B cell (primary cell): Measurements from ENCODE around the gene KBTBD13. TPM values are rescaled to one million over a fixed set of nuclear protein-coding genes. Genes with fewer than 3 reads are reported as not detected.

ENCODE experiments used
- ATAC-seq: fragments of 200-7000 bp; cut with Tn5 transposase; one replicate; pipeline ENCODE4 v1.10.0; 2021; ENCODE audit warnings: low read depth, mild to moderate bottlenecking, moderate number of reproducible peaks, moderate library complexity
- CTCF ChIA-PET: fragments of 350-600 bp; sonication (Branson Sonifier 250); formaldehyde crosslinking; loops from one replicate; lab custom pipeline; 2021; ENCODE audit warnings: antibody characterized with exemption, inconsistent platforms; lab: Charles Lee
- POLR2A ChIA-PET: fragments of 350-600 bp; sonication (Branson Sonifier 250); formaldehyde crosslinking; loops from one replicate; lab custom pipeline; 2021; ENCODE audit warnings: antibody characterized with exemption; lab: Charles Lee
- DNase-seq: peaks from one replicate; pipeline ENCODE4 v3.0.0; 2013
- H2AFZ ChIP-seq: 2 replicates; pipeline ENCODE4 v1.6.1; 2012; ENCODE audit warnings: mild to moderate bottlenecking, low read depth, low read length; ENCODE audit not compliant: insufficient read depth, poor library complexity, severe bottlenecking
- H3K27ac ChIP-seq, 2 donors: 1 replicate in 1 of 2; 2 replicates in 1 of 2; pipeline ENCODE4 v1.5.1; 2012 to 2013; ENCODE audit warnings: low read length in 2 of 2, mild to moderate bottlenecking in 2 of 2, moderate library complexity in 1 of 2
- H3K27me3 ChIP-seq, 4 experiments: fragments of 200-600 bp in 1 of 4; sonication (generic) in 1 of 4; replicated peaks in 1 of 4; 1 replicate in 2 of 4; 2 replicates in 2 of 4; pipeline versions ENCODE4 v1.6.1 to v1.7.0; 2013 to 2016; ENCODE audit warnings: low read length in 3 of 4, mild to moderate bottlenecking in 2 of 4, mixed read lengths in 1 of 4, moderate library complexity in 1 of 4; ENCODE audit not compliant: insufficient read depth in 4 of 4, control insufficient read depth in 3 of 4; ENCODE audit errors: control extremely low read depth in 1 of 4
- H3K36me3 ChIP-seq, 2 experiments: replicated peaks in 1 of 2; 1 replicate in 1 of 2; 2 replicates in 1 of 2; pipeline versions ENCODE4 v1.6.1 to v1.7.1; 2013; ENCODE audit warnings: low read length in 1 of 2; ENCODE audit not compliant: insufficient read depth in 2 of 2, control insufficient read depth in 1 of 2; ENCODE audit errors: control extremely low read depth in 1 of 2, extremely low read depth in 1 of 2
- H3K4me1 ChIP-seq, 2 donors: fragments of 200-600 bp in 1 of 2; sonication (generic) in 1 of 2; 1 replicate in 1 of 2; 2 replicates in 1 of 2; pipeline versions ENCODE4 v1.5.1 to v1.6.1; 2013 to 2017; ENCODE audit warnings: low read length in 2 of 2; ENCODE audit not compliant: control insufficient read depth in 2 of 2, insufficient read depth in 2 of 2
- H3K4me2 ChIP-seq: replicated peaks from 2 replicates; pipeline ENCODE3; 2012; ENCODE audit warnings: mild to moderate bottlenecking, low read depth, low read length; ENCODE audit not compliant: poor library complexity, severe bottlenecking
- H3K4me3 ChIP-seq, 5 experiments: fragments of 200-600 bp in 1 of 5; sonication (generic) in 1 of 5; 1 replicate in 3 of 5; 2 replicates in 2 of 5; pipeline versions ENCODE4 v1.5.1 to v1.7.0; 2011 to 2016; ENCODE audit warnings: low read length in 4 of 5, mild to moderate bottlenecking in 4 of 5, low read depth in 2 of 5, control low read depth in 1 of 5, moderate library complexity in 1 of 5; ENCODE audit not compliant: insufficient read depth in 1 of 5; ENCODE audit errors: control extremely low read depth in 1 of 5, extremely low read depth in 1 of 5
- H3K79me2 ChIP-seq: fragments of 200-600 bp; sonication (generic); one replicate; pipeline ENCODE4 v1.6.0; 2016; ENCODE audit warnings: low read length; ENCODE audit not compliant: control insufficient read depth, insufficient read depth
- H3K9ac ChIP-seq: fragments of 200-600 bp; sonication (generic); 2 replicates; pipeline ENCODE4 v1.6.1; 2017; ENCODE audit warnings: mild to moderate bottlenecking, low read length, moderate library complexity
- H3K9me3 ChIP-seq, 3 donors: one replicate each; pipeline versions ENCODE4 v1.6.1 to v1.7.1; 2013; ENCODE audit warnings: low read length in 2 of 3; ENCODE audit not compliant: control insufficient read depth in 2 of 3, insufficient read depth in 1 of 3; ENCODE audit errors: control extremely low read depth in 1 of 3
- H4K20me1 ChIP-seq: 2 replicates; pipeline ENCODE4 v1.6.0; 2012; ENCODE audit warnings: mild to moderate bottlenecking, low read length; ENCODE audit not compliant: insufficient read depth, control insufficient read depth, poor library complexity, severe bottlenecking
- H3K27ac Mint-ChIP-seq: one replicate; pipeline ENCODE4 v1.8.0; 2021; ENCODE audit warnings: mixed read lengths
- H3K27me3 Mint-ChIP-seq: one replicate; pipeline ENCODE4 v1.8.0; 2021; ENCODE audit warnings: mixed read lengths
- H3K4me1 Mint-ChIP-seq: one replicate; pipeline ENCODE4 v1.8.0; 2021; ENCODE audit warnings: mixed read lengths
- H3K4me3 Mint-ChIP-seq: one replicate; pipeline ENCODE4 v1.8.0; 2021; ENCODE audit warnings: mixed read lengths
- H3K9me3 Mint-ChIP-seq: one replicate; pipeline ENCODE4 v1.8.0; 2022; ENCODE audit warnings: mixed read lengths; ENCODE audit not compliant: insufficient read depth
- CTCF ChIP-seq: fragments of 200-600 bp; IDR thresholded peaks from one replicate; pipeline ENCODE4 v1.8.0; 2022; ENCODE audit warnings: antibody characterized with exemption, mild to moderate bottlenecking
- EZH2 ChIP-seq: IDR thresholded peaks from 2 replicates; pipeline ENCODE4 v1.6.1; 2012; ENCODE audit warnings: borderline replicate concordance, low read depth, mild to moderate bottlenecking, moderate library complexity, low read length; ENCODE audit not compliant: insufficient read depth, poor library complexity, severe bottlenecking
- WGBS: methylation state at CpG from one replicate; pipeline ENCODE4 v1.1.5; 2013; ENCODE audit warnings: missing lambda C conversion rate; ENCODE audit not compliant: insufficient coverage; 5-methylcytosine and 5-hydroxymethylcytosine counted together
- intact Hi-C: fragments of 100-400 bp; cut with micrococcal nuclease; formaldehyde crosslinking; loops from one replicate; pipeline ENCODE4 v1.10.0; 2022
- polyA plus RNA-seq: library from polyadenylated mRNA; depleted of rRNA; stranded (reverse); fragments of >200 nt; gene quantifications from 2 replicates; pipeline ENCODE4 v1.2.3, GENCODE V29; 2012
- total RNA-seq, 2 donors: library from RNA; stranded (reverse); fragments of 120-200 nt in 1 of 2; gene quantifications; 1 replicate in 1 of 2; 2 replicates in 1 of 2; pipeline versions ENCODE4 v1.2.3 to v1.2.4, GENCODE V29; 2013 to 2022

KBTBD13 gene
- total and polyA plus RNA-seq, 2 donors (not counting 1 experiment from before 2014, with no cell fraction given), result not detected

DNA sequence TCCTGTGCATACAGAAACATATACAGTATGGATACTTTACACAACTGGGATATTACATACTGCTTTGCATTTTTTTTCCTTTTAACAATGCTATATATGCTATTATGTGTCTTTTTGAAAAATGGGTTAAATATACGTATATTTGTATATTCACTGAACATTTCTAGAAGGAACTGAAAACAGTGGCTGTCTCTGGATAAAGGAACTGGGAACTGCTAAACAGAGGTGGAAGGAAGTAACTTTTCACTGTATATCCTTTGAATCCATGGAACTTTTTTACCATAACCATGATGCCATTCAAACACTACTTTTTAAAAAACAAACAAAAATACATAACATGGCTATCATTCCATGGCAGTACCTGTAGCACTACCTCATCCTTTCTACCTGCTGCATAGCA is 49.0 kb upstream of the KBTBD13 start:
- Histone ChIP-seq H3K9ac (no peak overlapping the region), H4K20me1 (no peaks in the 10 kb centered on the region), H3K4me2 (peak overlapping the region; percentile 91), H3K79me2 (peaks cover 25% of the 10 kb centered on the region), H3K4me1 (peaks cover 13 to 14% of the 10 kb centered on the region in 2 donors), H2AFZ (no peak overlapping the region), H3K27ac (no peak overlapping the region), H3K36me3 (peaks cover 2 to 14% of the 10 kb centered on the region in 2 experiments), H3K9me3 (no peaks in the 10 kb centered on the region), H3K27me3 (peaks cover 0 to 2% (median 0%) of the 10 kb centered on the region in 4 experiments), H3K4me3 (no peak overlapping the region)
- Mint-ChIP-seq H3K27ac (no peak overlapping the region), H3K4me3 (peak overlapping the region; percentile 87), H3K27me3 (peaks cover 6% of the 10 kb centered on the region), H3K4me1 (peaks cover 17% of the 10 kb centered on the region), H3K9me3 (no peaks in the 10 kb centered on the region)
- ATAC-seq, result no peak
- ChIA-PET POLR2A (no interaction called here), CTCF (interaction anchor here (0.6 kb wide), 1 partner anchor 44 kb away, joined by 3 read pairs; no protein-coding TSS in a partner anchor)
- intact Hi-C loops, result no loop called here
- TF ChIP-seq CTCF (no peak), EZH2 (no peak)
- DNase-seq, result no peak
- WGBS, result no CpG with 5 or more reads among the region's 1 CpG

GRCh38 chr15:65028338-65028737 is 48.2 kb upstream of the KBTBD13 start:
- peak overlapping the region; percentile 89 for H2AFZ ChIP-seq
- peak overlapping the region; percentile 38 for H3K27ac Mint-ChIP-seq
- H3K27me3 Mint-ChIP-seq, result peaks cover 6% of the 10 kb centered on the region
- H3K4me1 ChIP-seq, result peaks cover 16 to 21% of the 10 kb centered on the region in 2 donors
- TF ChIP-seq EZH2 (no peak), CTCF (no peak)
- H3K4me3 ChIP-seq, result peak overlapping the region in 4 of 5 experiments; percentile 64 to 86 (median 80)
- peaks cover 2 to 14% of the 10 kb centered on the region in 2 experiments for H3K36me3 ChIP-seq
- WGBS, result 25% methylated on average over 8 of the region's 10 CpGs
- peak overlapping the region; percentile 87 for H3K4me3 Mint-ChIP-seq
- ChIA-PET POLR2A (interaction anchor here (1.0 kb wide), 1 partner anchor 278 kb away, joined by 9 read pairs; no protein-coding TSS in a partner anchor), CTCF (interaction anchor here (0.6 kb wide), 2 partner anchors 44 to 48 kb away, joined by 3 read pairs; no protein-coding TSS in a partner anchor)
- peaks cover 0 to 3% (median 0%) of the 10 kb centered on the region in 4 experiments for H3K27me3 ChIP-seq
- H3K9me3 ChIP-seq, result no peaks in the 10 kb centered on the region
- DNase-seq (no peak), ATAC-seq (no peak)
- peaks cover 20% of the 10 kb centered on the region for H3K4me1 Mint-ChIP-seq
- H3K9ac ChIP-seq, result peak overlapping the region; percentile 83
- peak overlapping the region; percentile 91 for H3K4me2 ChIP-seq
- intact Hi-C loops, result no loop called here
- H4K20me1 ChIP-seq, result no peaks in the 10 kb centered on the region
- H3K9me3 Mint-ChIP-seq, result no peaks in the 10 kb centered on the region
- H3K79me2 ChIP-seq, result peaks cover 25% of the 10 kb centered on the region
- H3K27ac ChIP-seq, result no peak overlapping the region
